Measurements from ENCODE around the gene GRM3. TPM values are rescaled to one million over a fixed set of nuclear protein-coding genes. Genes with fewer than 3 reads are reported as not detected.
A peak's percentile ranks its signal among the peaks of the same experiment; 100 is the strongest.

The GRM3 gene
- total and polyA plus RNA-seq, 2 of the 13 experiments (the other 11 are each of a cell fraction or from before 2014, with no cell fraction given) = not detected

DNA sequence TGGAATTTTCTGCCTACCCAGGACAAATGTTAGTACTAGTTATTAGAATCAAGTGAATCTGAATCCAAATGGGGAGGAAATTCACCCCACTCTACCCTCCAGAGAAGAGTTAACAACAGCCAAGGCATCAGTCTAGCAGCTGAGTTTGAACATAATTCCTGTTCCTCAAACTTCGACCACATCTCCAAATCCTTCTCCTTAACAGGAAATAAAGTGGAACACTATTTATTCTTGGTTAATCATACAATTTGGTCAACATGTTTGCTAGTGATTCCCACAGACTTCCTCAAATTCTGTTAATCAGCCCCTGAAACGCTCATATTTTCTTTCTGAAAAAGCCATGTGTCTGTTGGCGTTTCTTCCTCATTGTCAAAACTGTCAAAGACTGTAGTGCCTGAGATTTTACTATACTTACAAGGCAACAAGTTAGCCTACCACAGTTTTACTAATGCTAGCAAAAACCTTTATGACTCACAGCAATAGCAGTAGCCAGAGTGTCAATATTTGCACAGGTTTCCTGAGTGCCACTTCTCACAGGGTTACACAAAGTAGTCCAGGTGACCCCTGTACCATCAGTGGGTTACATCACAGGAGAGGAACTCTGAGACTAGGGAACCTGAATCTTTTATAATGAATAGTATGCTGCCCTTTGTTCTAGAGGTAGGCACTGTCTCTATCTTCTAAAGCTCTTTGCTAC is 202.9 kb downstream of the GRM3 start (continued):
- TF ChIP-seq, protein P1, sequence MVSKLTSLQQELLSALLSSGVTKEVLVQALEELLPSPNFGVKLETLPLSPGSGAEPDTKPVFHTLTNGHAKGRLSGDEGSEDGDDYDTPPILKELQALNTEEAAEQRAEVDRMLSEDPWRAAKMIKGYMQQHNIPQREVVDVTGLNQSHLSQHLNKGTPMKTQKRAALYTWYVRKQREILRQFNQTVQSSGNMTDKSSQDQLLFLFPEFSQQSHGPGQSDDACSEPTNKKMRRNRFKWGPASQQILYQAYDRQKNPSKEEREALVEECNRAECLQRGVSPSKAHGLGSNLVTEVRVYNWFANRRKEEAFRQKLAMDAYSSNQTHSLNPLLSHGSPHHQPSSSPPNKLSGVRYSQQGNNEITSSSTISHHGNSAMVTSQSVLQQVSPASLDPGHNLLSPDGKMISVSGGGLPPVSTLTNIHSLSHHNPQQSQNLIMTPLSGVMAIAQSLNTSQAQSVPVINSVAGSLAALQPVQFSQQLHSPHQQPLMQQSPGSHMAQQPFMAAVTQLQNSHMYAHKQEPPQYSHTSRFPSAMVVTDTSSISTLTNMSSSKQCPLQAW (CRISPR knock-in tag; IDR thresholded peaks at IDR 0.05) = peak; percentile 79
- TF ChIP-seq PHB2 (IDR thresholded peaks at IDR 0.05; ENCODE audit: partially characterized antibody) = no peak
- TF ChIP-seq CHD2 (IDR thresholded peaks at IDR 0.05; ENCODE audit: low read depth, low read length) = no peak
- peak; percentile 66; the same call in 1 of the 2 replicates for TF ChIP-seq ZNF430 (CRISPR knock-in tag; IDR thresholded peaks at IDR 0.05)
- TF ChIP-seq ZZZ3 (CRISPR knock-in tag; IDR thresholded peaks at IDR 0.05; ENCODE audit: borderline replicate concordance) = no peak
- TF ChIP-seq YY1 (IDR thresholded peaks at IDR 0.05; ENCODE audit: insufficient read depth, insufficient replicate concordance, low read depth, low read length) = no peak
- no peak for TF ChIP-seq KDM5A (IDR thresholded peaks at IDR 0.05; ENCODE audit: borderline replicate concordance, low read length)
- no peak for TF ChIP-seq ARHGAP35 (CRISPR knock-in tag; IDR thresholded peaks at IDR 0.05; ENCODE audit: borderline replicate concordance)
- no peak for TF ChIP-seq ZNF709 (CRISPR knock-in tag; IDR thresholded peaks at IDR 0.05)
- TF ChIP-seq AKAP8 (CRISPR knock-in tag; IDR thresholded peaks at IDR 0.05) = peak; percentile 57; the same call in 1 of the 2 replicates
- TF ChIP-seq PPARG (CRISPR knock-in tag; conservative IDR thresholded peaks at IDR 0.05) = peak; percentile 95
- TF ChIP-seq ZNF225 (CRISPR knock-in tag; IDR thresholded peaks at IDR 0.05) = no peak
- no peak for TF ChIP-seq ATAD3A (CRISPR knock-in tag; IDR thresholded peaks at IDR 0.05)
- TF ChIP-seq FOXK2 (IDR thresholded peaks at IDR 0.05) = peak; percentile 47; the same call in 1 of the 2 replicates
- no peak for TF ChIP-seq ZNF33A (CRISPR knock-in tag; IDR thresholded peaks at IDR 0.05; ENCODE audit: borderline replicate concordance)
- TF ChIP-seq RXRB (CRISPR knock-in tag; IDR thresholded peaks at IDR 0.05; ENCODE audit: borderline replicate concordance) = peak; percentile 95
- TF ChIP-seq RFXAP (CRISPR knock-in tag; IDR thresholded peaks at IDR 0.05; ENCODE audit: borderline replicate concordance) = no peak
- TF ChIP-seq RELA (CRISPR knock-in tag; IDR thresholded peaks at IDR 0.05) = no peak
- TF ChIP-seq ZEB1 (IDR thresholded peaks at IDR 0.05; ENCODE audit: insufficient replicate concordance, low read depth) = peak; percentile 90
- no peak for TF ChIP-seq BRD4 (CRISPR knock-in tag; IDR thresholded peaks at IDR 0.05)
- no peak for TF ChIP-seq HIVEP1 (CRISPR knock-in tag; IDR thresholded peaks at IDR 0.05)
- TF ChIP-seq GATAD1 (CRISPR knock-in tag; IDR thresholded peaks at IDR 0.05) = 0 out of 2 replicates have a peak, but pooled peaks have one; percentile 42
- TF ChIP-seq TBX2 (CRISPR knock-in tag; IDR thresholded peaks at IDR 0.05; ENCODE audit: borderline replicate concordance) = peak; percentile 91
- peak in 1 of 2 experiments; percentile 64; a peak in 1 of 4 replicates for TF ChIP-seq REST (IDR thresholded peaks at IDR 0.05; ENCODE audit: borderline replicate concordance in 1 of 2, low read depth in 1 of 2, low read length in 2 of 2)

Measured in HepG2 (cell line).